Upper lobe of left lung (tissue), 4 donors: ENCODE data around the gene DSCAM.

Source experiments
- CTCF ChIP-seq, 6 experiments: fragments of 450-650 bp in 4 of 6; fragments of 200-600 bp in 2 of 6; sonication (generic) in 2 of 6; IDR thresholded peaks; one replicate each; pipeline ENCODE4 v1.5.1; 2016 to 2019; ENCODE audit warnings: antibody characterized with exemption in 6 of 6
- EP300 ChIP-seq, 4 donors: sonication (generic); formaldehyde crosslinking; IDR thresholded peaks; one replicate each; pipeline ENCODE4 v1.5.1; 2017; ENCODE audit warnings: antibody characterized with exemption in 4 of 4, control low read depth in 2 of 4

DNA sequence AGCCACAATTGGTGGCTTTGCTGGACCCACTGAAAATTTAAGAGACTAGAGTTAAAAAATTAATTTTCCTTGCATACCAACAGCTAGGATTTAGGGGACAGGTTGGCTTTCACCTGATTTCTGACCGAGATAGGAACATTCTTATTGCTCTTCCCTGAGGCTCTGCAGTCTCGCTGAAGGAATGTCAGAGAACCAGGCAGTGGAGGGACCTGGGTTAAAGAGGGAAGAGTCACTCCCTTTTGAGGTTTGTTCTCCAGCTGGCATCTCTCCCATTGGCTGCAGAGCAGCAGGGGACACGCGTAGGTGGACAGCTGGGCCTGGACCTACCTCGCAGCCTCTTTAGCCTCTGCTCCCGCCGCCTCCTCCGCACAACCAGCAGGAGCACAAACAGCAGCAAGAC is 772.2 kb downstream of the DSCAM start:
- no peak for TF ChIP-seq EP300 (IDR thresholded peaks at IDR 0.05)
- TF ChIP-seq CTCF (IDR thresholded peaks at IDR 0.05), result no peak
